H1 (cell line): Measurements from ENCODE around the gene HELZ2. TPM values are rescaled to one million over a fixed set of nuclear protein-coding genes. Genes with fewer than 3 reads are reported as not detected.

ENCODE experiments used
- CTCF ChIA-PET: fragments of 300-600 bp; sonication (Branson Sonifier 250); formaldehyde crosslinking; loops from one replicate; lab custom pipeline; 2021; ENCODE audit not compliant: partially characterized antibody; lab: Charles Lee
- POLR2A ChIA-PET: fragments of 300-600 bp; sonication (Branson Sonifier 250); formaldehyde crosslinking; loops from one replicate; lab custom pipeline; 2021; ENCODE audit warnings: inconsistent platforms; ENCODE audit not compliant: partially characterized antibody; lab: Charles Lee
- DNase-seq, 2 experiments: peaks; one replicate each; pipeline versions ENCODE4 v3.0.0 to v3.0.0-alpha.2; 2010 to 2022; ENCODE audit warnings: low spot score in 2 of 2, low read depth in 1 of 2, mixed read lengths in 1 of 2
- FAIRE-seq: peaks from 2 replicates; lab custom pipeline; 2011; peaks lifted over from hg19 to GRCh38; lab: Jason Lieb, UNC
- H2AFZ ChIP-seq: 2 replicates; pipeline ENCODE4 v1.8.1; 2012; ENCODE audit warnings: low read length, inconsistent platforms
- H2AK5ac ChIP-seq: 2 replicates; pipeline ENCODE4 v1.6.1; 2013; ENCODE audit warnings: low read depth, low read length
- H2BK120ac ChIP-seq: replicated peaks from 2 replicates; pipeline ENCODE3; 2013; ENCODE audit warnings: low read depth, low read length, inconsistent platforms
- H2BK12ac ChIP-seq: 2 replicates; pipeline ENCODE4 v1.6.1; 2013; ENCODE audit warnings: low read depth, low read length
- H2BK15ac ChIP-seq: 2 replicates; pipeline ENCODE4 v1.6.1; 2013; ENCODE audit warnings: low read length
- H2BK20ac ChIP-seq: 2 replicates; pipeline ENCODE4 v1.6.1; 2013; ENCODE audit warnings: low read length
- H2BK5ac ChIP-seq: 2 replicates; pipeline ENCODE4 v1.6.1; 2013; ENCODE audit warnings: low read depth, low read length
- H3K14ac ChIP-seq: 2 replicates; pipeline ENCODE4 v1.6.1; 2013; ENCODE audit warnings: inconsistent platforms; ENCODE audit not compliant: insufficient read length
- H3K18ac ChIP-seq: 2 replicates; pipeline ENCODE4 v1.6.1; 2013; ENCODE audit warnings: low read length; ENCODE audit errors: extremely low read depth
- H3K23ac ChIP-seq: 2 replicates; pipeline ENCODE4 v1.6.1; 2013; ENCODE audit warnings: inconsistent platforms; ENCODE audit not compliant: insufficient read length
- H3K23me2 ChIP-seq: 2 replicates; pipeline ENCODE4 v1.6.1; 2013; ENCODE audit warnings: low read depth, low read length
- H3K27ac ChIP-seq: 2 replicates; pipeline ENCODE4 v1.6.1; 2011; ENCODE audit warnings: low read depth, low read length, inconsistent platforms
- H3K27me3 ChIP-seq, 4 experiments: replicated peaks in 1 of 4; 1 replicate in 1 of 4; 2 replicates in 3 of 4; pipeline versions ENCODE4 v1.6.1 to v1.8.1; 2011 to 2013; ENCODE audit warnings: low read length in 3 of 4, mild to moderate bottlenecking in 3 of 4, inconsistent platforms in 2 of 4, mixed read lengths in 2 of 4, moderate library complexity in 1 of 4; ENCODE audit not compliant: control insufficient read depth in 3 of 4, insufficient read depth in 3 of 4; ENCODE audit errors: extremely low read depth in 1 of 4
- H3K36me3 ChIP-seq, 4 experiments: 2 replicates each; pipeline versions ENCODE4 v1.6.1 to v1.8.1; 2011 to 2013; ENCODE audit warnings: mild to moderate bottlenecking in 4 of 4, low read length in 3 of 4, moderate library complexity in 2 of 4, control low read depth in 1 of 4, inconsistent platforms in 1 of 4; ENCODE audit not compliant: insufficient read depth in 4 of 4, control insufficient read depth in 2 of 4
- H3K4ac ChIP-seq: replicated peaks from 2 replicates; pipeline ENCODE3; 2013; ENCODE audit warnings: low read length, low read depth, mixed read lengths, inconsistent platforms; ENCODE audit not compliant: insufficient read length
- H3K4me1 ChIP-seq, 4 experiments: replicated peaks in 1 of 4; 1 replicate in 1 of 4; 2 replicates in 3 of 4; pipeline versions ENCODE4 v1.6.1 to v1.8.1; 2011 to 2013; ENCODE audit warnings: low read length in 3 of 4, inconsistent platforms in 2 of 4, mixed read lengths in 1 of 4; ENCODE audit not compliant: insufficient read depth in 4 of 4, control insufficient read depth in 3 of 4
- H3K4me2 ChIP-seq, 2 experiments: 2 replicates each; pipeline versions ENCODE4 v1.6.1 to v1.8.1; 2011 to 2013; ENCODE audit warnings: low read depth in 2 of 2, low read length in 2 of 2, control low read depth in 1 of 2, inconsistent platforms in 1 of 2, mild to moderate bottlenecking in 1 of 2; ENCODE audit not compliant: insufficient read depth in 1 of 2
- H3K4me3 ChIP-seq, 4 experiments: fragments of 200-600, 300-600 bp in 1 of 4; sonication (generic), shearing (Covaris generic), sonication (Bioruptor Twin) in 1 of 4; 2 replicates each; pipeline versions ENCODE4 v1.5.1 to v1.8.1; 2011 to 2016; ENCODE audit warnings: low read length in 4 of 4, low read depth in 3 of 4, control low read depth in 2 of 4, inconsistent platforms in 2 of 4, mild to moderate bottlenecking in 2 of 4, mixed read lengths in 1 of 4, moderate library complexity in 1 of 4; ENCODE audit not compliant: insufficient read depth in 2 of 4; ENCODE audit errors: extremely low read depth in 1 of 4
- H3K56ac ChIP-seq: replicated peaks from 2 replicates; pipeline ENCODE3; 2013; ENCODE audit warnings: low read depth, mild to moderate bottlenecking, mixed read lengths, low read length, inconsistent platforms; ENCODE audit not compliant: insufficient read length
- H3K79me1 ChIP-seq: 2 replicates; pipeline ENCODE4 v1.6.1; 2013; ENCODE audit warnings: low read depth, low read length, control low read depth
- H3K79me2 ChIP-seq, 2 experiments: 2 replicates each; pipeline versions ENCODE4 v1.6.1 to v1.8.1; 2012 to 2013; ENCODE audit warnings: low read length in 2 of 2, mild to moderate bottlenecking in 2 of 2, inconsistent platforms in 1 of 2; ENCODE audit not compliant: insufficient read depth in 2 of 2, control insufficient read depth in 1 of 2
- H3K9ac ChIP-seq, 4 experiments: replicated peaks in 1 of 4; 1 replicate in 1 of 4; 2 replicates in 3 of 4; pipeline versions ENCODE4 v1.6.1 to v1.8.1; 2011 to 2013; ENCODE audit warnings: low read depth in 3 of 4, low read length in 3 of 4, control low read depth in 2 of 4, mild to moderate bottlenecking in 2 of 4, moderate library complexity in 2 of 4, inconsistent platforms in 1 of 4; ENCODE audit errors: extremely low read depth in 1 of 4
- H3K9me3 ChIP-seq, 2 experiments: 2 replicates each; pipeline versions ENCODE4 v1.6.1 to v1.8.1; 2012 to 2013; ENCODE audit warnings: mild to moderate bottlenecking in 2 of 2, moderate library complexity in 2 of 2, control low read depth in 1 of 2, inconsistent platforms in 1 of 2, low read depth in 1 of 2, low read length in 1 of 2, mixed read lengths in 1 of 2; ENCODE audit not compliant: insufficient read depth in 2 of 2
- H4K20me1 ChIP-seq, 2 experiments: replicated peaks in 1 of 2; 2 replicates each; pipeline versions ENCODE3 to v1.8.1; 2011 to 2013; ENCODE audit warnings: inconsistent platforms in 2 of 2, low read length in 2 of 2, mild to moderate bottlenecking in 1 of 2; ENCODE audit not compliant: insufficient read depth in 2 of 2, control insufficient read depth in 1 of 2
- H4K5ac ChIP-seq: 2 replicates; pipeline ENCODE4 v1.6.1; 2013; ENCODE audit warnings: low read length, low read depth, mixed read lengths, inconsistent platforms; ENCODE audit not compliant: insufficient read length
- H4K8ac ChIP-seq: 2 replicates; pipeline ENCODE4 v1.8.0; 2013; ENCODE audit warnings: mild to moderate bottlenecking, moderate library complexity, low read length, inconsistent platforms; ENCODE audit not compliant: insufficient read depth; ENCODE audit errors: extremely low read depth
- H4K91ac ChIP-seq: replicated peaks from 2 replicates; pipeline ENCODE3; 2013; ENCODE audit warnings: low read length, mixed read lengths, inconsistent platforms; ENCODE audit not compliant: insufficient read length
- BACH1 ChIP-seq: IDR thresholded peaks from 2 replicates; pipeline ENCODE4 v1.6.1; 2012; ENCODE audit warnings: low read length, improper control_type of control experiment
- BRCA1 ChIP-seq: IDR thresholded peaks from 2 replicates; pipeline ENCODE4 v1.6.1; 2012; ENCODE audit warnings: low read depth, low read length, improper control_type of control experiment
- CHD1 ChIP-seq: IDR thresholded peaks from 2 replicates; pipeline ENCODE4 v1.6.1; 2012; ENCODE audit warnings: low read depth, low read length, improper control_type of control experiment
- EGR1 ChIP-seq: IDR thresholded peaks from 2 replicates; pipeline ENCODE4 v1.6.1; 2011; ENCODE audit warnings: low read depth, low read length, borderline replicate concordance
- EZH2 ChIP-seq: fragments of 200-600 bp; sonication (generic); IDR thresholded peaks from 2 replicates; pipeline ENCODE4 v1.7.1; 2012; ENCODE audit warnings: low read depth, mild to moderate bottlenecking, moderate library complexity, low read length, inconsistent platforms; ENCODE audit not compliant: severe bottlenecking
- JUND ChIP-seq: IDR thresholded peaks from 2 replicates; pipeline ENCODE4 v1.6.1; 2011; ENCODE audit warnings: mild to moderate bottlenecking, improper control_type of control experiment, low read length
- KDM1A ChIP-seq: fragments of 200-600, 300-600 bp; sonication (generic); IDR thresholded peaks from 2 replicates; pipeline ENCODE4 v1.7.1; 2016; ENCODE audit warnings: mild to moderate bottlenecking, low read length, borderline replicate concordance
- KDM4A ChIP-seq: IDR thresholded peaks from one replicate; pipeline ENCODE4 v1.7.1; 2012; ENCODE audit warnings: low read depth, mild to moderate bottlenecking, moderate library complexity, low read length, inconsistent platforms; ENCODE audit not compliant: severe bottlenecking
- KDM5A ChIP-seq: fragments of 200-600 bp; IDR thresholded peaks from 2 replicates; pipeline ENCODE4 v1.7.1; 2012; ENCODE audit warnings: mild to moderate bottlenecking, low read length, inconsistent platforms, mixed read lengths
- NANOG ChIP-seq: IDR thresholded peaks from 2 replicates; pipeline ENCODE4 v1.6.1; 2011; ENCODE audit warnings: low read length, low read depth, mild to moderate bottlenecking, inconsistent platforms; ENCODE audit not compliant: insufficient read depth, poor library complexity, severe bottlenecking
- POLR2A ChIP-seq, 2 experiments: IDR thresholded peaks; 1 replicate in 1 of 2; 2 replicates in 1 of 2; pipeline ENCODE4 v1.6.1; 2011; ENCODE audit warnings: low read depth in 2 of 2, low read length in 2 of 2, mild to moderate bottlenecking in 2 of 2; ENCODE audit errors: control extremely low read depth in 1 of 2
- SP1 ChIP-seq: IDR thresholded peaks from 2 replicates; pipeline ENCODE4 v1.6.1; 2011; ENCODE audit warnings: low read depth, low read length
- WGBS, 2 experiments: shearing (Covaris generic) in 1 of 2; methylation state at CpG; one replicate each; pipeline versions ENCODE4 v1.1.6 to v1.1.7; 2013 to 2015; ENCODE audit warnings: low lambda C conversion rate in 2 of 2, mixed read lengths in 2 of 2, inconsistent platforms in 1 of 2, low coverage in 1 of 2, missing lambda C conversion rate in 1 of 2; ENCODE audit not compliant: insufficient replicate concordance in 2 of 2, insufficient coverage in 1 of 2, insufficient read length in 1 of 2; ENCODE audit errors: extremely low coverage in 1 of 2, missing lambda C conversion rate in 1 of 2; 5-methylcytosine and 5-hydroxymethylcytosine counted together
- polyA plus RNA-seq, 7 experiments: library from polyadenylated mRNA; depleted of rRNA in 3 of 7; stranded (reverse) in 5 of 7; unstranded in 2 of 7; fragments of >200 nt in 5 of 7; fragments of 200-250 nt in 2 of 7; gene quantifications; 1 replicate in 5 of 7; 2 replicates in 1 of 7; 4 replicates in 1 of 7; pipeline versions ENCODE4 v1.2.1 to v1.2.3, GENCODE V29; 2011 to 2013; ENCODE audit warnings: missing spikeins in 2 of 7, mixed read lengths in 2 of 7
- total RNA-seq: library from RNA; stranded (reverse); fragmentation: NEBNext Ultra II Directional; extraction: Animal tissue kit (Norgen Biotek cat#: 25700); gene quantifications from 2 replicates; pipeline ENCODE4 v1.2.1, GENCODE V29; 2021
- TF ChIP-seq, protein P1 (sequence below): IDR thresholded peaks from 2 replicates; pipeline ENCODE4 v1.6.1; 2012; ENCODE audit warnings: low read length, inconsistent platforms
- TF ChIP-seq, protein P2 (sequence below): IDR thresholded peaks from 2 replicates; pipeline ENCODE4 v1.6.1; 2012; ENCODE audit warnings: inconsistent platforms

HELZ2 gene
- total and polyA plus RNA-seq, 2 of the 8 experiments (the other 6 are each of a cell fraction or from before 2014, with no cell fraction given) = 7.9 to 17.5 TPM

DNA sequence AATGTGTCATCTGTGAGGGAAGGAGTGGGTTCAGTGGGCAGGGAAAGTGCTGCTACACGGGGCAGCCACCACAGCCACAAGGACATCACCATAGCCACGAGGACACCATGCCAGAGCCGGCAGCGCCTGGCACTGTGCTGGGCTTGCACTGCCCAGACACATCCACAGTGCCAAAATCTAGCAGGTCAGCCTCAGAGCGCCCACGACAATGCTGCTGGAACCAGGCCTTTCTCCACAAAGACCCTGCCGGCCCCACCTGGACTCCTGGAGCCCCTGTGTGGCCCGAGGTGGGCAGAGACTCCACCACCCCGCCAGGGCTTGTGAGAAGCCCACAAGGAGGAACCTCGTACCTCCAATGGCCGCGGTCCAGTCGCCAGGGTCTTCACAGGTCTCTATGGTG is 18.6 kb upstream of the HELZ2 start:
- H3K14ac ChIP-seq = no peak overlapping the region
- no peak overlapping the region for H2BK5ac ChIP-seq
- H3K9ac ChIP-seq = no peak overlapping the region
- H3K36me3 ChIP-seq = peaks cover 0 to 18% (median 14%) of the 10 kb centered on the region in 4 experiments; a peak in 7 of 8 replicates
- H3K23ac ChIP-seq = no peak overlapping the region
- WGBS, 2 experiments = 86% methylated on average over 13 of the region's 13 CpGs; no CpG with 5 or more reads in 1 of the 2 experiments
- H4K5ac ChIP-seq = no peak overlapping the region
- H2BK120ac ChIP-seq = no peak overlapping the region
- POLR2A ChIA-PET = no interaction called here
- H2BK15ac ChIP-seq = no peak overlapping the region
- H3K23me2 ChIP-seq = no peaks in the 10 kb centered on the region
- no peaks in the 10 kb centered on the region for H3K9me3 ChIP-seq
- H2AFZ ChIP-seq = no peak overlapping the region
- no peak for DNase-seq
- H2BK20ac ChIP-seq = no peak overlapping the region
- no peak overlapping the region for H4K8ac ChIP-seq
- H4K20me1 ChIP-seq = peaks cover 0 to 12% of the 10 kb centered on the region in 2 experiments
- no peak overlapping the region for H3K4me2 ChIP-seq
- CTCF ChIA-PET = interaction anchor here (1.1 to 1.6 kb wide), 2 partner anchors 20 to 55 kb away, joined by 3 read pairs; no protein-coding TSS in a partner anchor
- no peaks in the 10 kb centered on the region for H3K79me1 ChIP-seq
- no peak overlapping the region for H2BK12ac ChIP-seq
- H3K56ac ChIP-seq = no peak overlapping the region
- no peaks in the 10 kb centered on the region for H3K4me1 ChIP-seq
- H2AK5ac ChIP-seq = no peak overlapping the region
- H3K27ac ChIP-seq = no peak overlapping the region
- no peaks in the 10 kb centered on the region for H3K79me2 ChIP-seq
- FAIRE-seq = no peak
- no peak overlapping the region for H3K4ac ChIP-seq
- no peak overlapping the region for H4K91ac ChIP-seq
- no peak overlapping the region for H3K4me3 ChIP-seq
- no peaks in the 10 kb centered on the region for H3K27me3 ChIP-seq
- no peak overlapping the region for H3K18ac ChIP-seq
- TF ChIP-seq SP1 = no peak
- no peak for TF ChIP-seq KDM1A
- TF ChIP-seq EGR1 = no peak
- TF ChIP-seq, protein P1, sequence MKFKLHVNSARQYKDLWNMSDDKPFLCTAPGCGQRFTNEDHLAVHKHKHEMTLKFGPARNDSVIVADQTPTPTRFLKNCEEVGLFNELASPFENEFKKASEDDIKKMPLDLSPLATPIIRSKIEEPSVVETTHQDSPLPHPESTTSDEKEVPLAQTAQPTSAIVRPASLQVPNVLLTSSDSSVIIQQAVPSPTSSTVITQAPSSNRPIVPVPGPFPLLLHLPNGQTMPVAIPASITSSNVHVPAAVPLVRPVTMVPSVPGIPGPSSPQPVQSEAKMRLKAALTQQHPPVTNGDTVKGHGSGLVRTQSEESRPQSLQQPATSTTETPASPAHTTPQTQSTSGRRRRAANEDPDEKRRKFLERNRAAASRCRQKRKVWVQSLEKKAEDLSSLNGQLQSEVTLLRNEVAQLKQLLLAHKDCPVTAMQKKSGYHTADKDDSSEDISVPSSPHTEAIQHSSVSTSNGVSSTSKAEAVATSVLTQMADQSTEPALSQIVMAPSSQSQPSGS = no peak
- no peak for TF ChIP-seq KDM4A
- no peak for TF ChIP-seq POLR2A (IDR thresholded peaks at IDR 0.05; ENCODE audit: control extremely low read depth in 1 of 2, low read depth in 2 of 2, low read length in 2 of 2)
- no peak for TF ChIP-seq JUND
- no peak for TF ChIP-seq CHD1
- no peak for TF ChIP-seq BACH1
- no peak for TF ChIP-seq KDM5A
- TF ChIP-seq NANOG = no peak
- no peak for TF ChIP-seq EZH2
- TF ChIP-seq, protein P2, sequence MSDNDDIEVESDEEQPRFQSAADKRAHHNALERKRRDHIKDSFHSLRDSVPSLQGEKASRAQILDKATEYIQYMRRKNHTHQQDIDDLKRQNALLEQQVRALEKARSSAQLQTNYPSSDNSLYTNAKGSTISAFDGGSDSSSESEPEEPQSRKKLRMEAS = no peak
- TF ChIP-seq BRCA1 = no peak
